NB4 (cell line): ENCODE data around the gene SLC9C2.

Experiments used
- POLR2A ChIP-seq: IDR thresholded peaks from 2 replicates; pipeline ENCODE4 v1.6.1; 2011; ENCODE audit warnings: mild to moderate bottlenecking; ENCODE audit not compliant: insufficient read length; ENCODE audit errors: extremely low read depth
- TF ChIP-seq, protein P1 (sequence below): IDR thresholded peaks from one replicate; pipeline ENCODE4 v1.5.1; 2012; ENCODE audit warnings: low read depth, low read length

DNA sequence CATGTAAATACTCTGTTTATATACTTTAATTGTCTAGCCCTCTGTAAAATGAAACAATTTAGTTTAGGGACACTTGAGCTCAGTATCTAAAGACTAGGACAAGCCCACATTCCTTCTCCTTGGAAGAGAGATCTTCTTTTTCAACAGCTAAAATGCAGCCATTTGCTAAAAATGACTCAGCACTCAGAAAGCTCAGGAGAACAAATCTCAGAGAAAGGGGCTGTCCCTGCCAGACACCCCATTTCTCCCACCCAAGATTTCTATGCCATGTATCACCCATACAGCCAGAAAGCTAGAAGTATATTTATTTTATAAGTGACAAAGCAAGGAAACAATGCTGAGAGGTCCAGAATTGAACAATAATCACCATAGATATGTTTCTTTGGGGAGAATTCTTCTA lies 148.9 kb downstream of the SLC9C2 start:
- no peak for TF ChIP-seq POLR2A
- TF ChIP-seq, protein P1, sequence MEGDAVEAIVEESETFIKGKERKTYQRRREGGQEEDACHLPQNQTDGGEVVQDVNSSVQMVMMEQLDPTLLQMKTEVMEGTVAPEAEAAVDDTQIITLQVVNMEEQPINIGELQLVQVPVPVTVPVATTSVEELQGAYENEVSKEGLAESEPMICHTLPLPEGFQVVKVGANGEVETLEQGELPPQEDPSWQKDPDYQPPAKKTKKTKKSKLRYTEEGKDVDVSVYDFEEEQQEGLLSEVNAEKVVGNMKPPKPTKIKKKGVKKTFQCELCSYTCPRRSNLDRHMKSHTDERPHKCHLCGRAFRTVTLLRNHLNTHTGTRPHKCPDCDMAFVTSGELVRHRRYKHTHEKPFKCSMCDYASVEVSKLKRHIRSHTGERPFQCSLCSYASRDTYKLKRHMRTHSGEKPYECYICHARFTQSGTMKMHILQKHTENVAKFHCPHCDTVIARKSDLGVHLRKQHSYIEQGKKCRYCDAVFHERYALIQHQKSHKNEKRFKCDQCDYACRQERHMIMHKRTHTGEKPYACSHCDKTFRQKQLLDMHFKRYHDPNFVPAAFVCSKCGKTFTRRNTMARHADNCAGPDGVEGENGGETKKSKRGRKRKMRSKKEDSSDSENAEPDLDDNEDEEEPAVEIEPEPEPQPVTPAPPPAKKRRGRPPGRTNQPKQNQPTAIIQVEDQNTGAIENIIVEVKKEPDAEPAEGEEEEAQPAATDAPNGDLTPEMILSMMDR, result no peak
